HUES48 (cell line): Measurements from ENCODE around the gene SRPK2.
"Not testable (repeated sequence)": the region's sequence is repeated elsewhere in the genome, so short reads cannot be mapped to it uniquely, and the experiment has no call there.

Experiments
- H3K27ac ChIP-seq: one replicate; pipeline ENCODE4 v1.7.0; 2013; ENCODE audit warnings: low read depth, low read length, inconsistent platforms
- H3K27me3 ChIP-seq: 2 replicates; pipeline ENCODE4 v1.6.1; 2013; ENCODE audit warnings: mild to moderate bottlenecking, low read length; ENCODE audit not compliant: control insufficient read depth, insufficient read depth
- H3K36me3 ChIP-seq: 2 replicates; pipeline ENCODE4 v1.6.1; 2013; ENCODE audit warnings: low read length; ENCODE audit not compliant: control insufficient read depth, insufficient read depth
- H3K4me1 ChIP-seq: 2 replicates; pipeline ENCODE4 v1.6.1; 2013; ENCODE audit warnings: mild to moderate bottlenecking, low read length; ENCODE audit not compliant: control insufficient read depth, insufficient read depth
- H3K4me3 ChIP-seq: 2 replicates; pipeline ENCODE4 v1.5.1; 2013; ENCODE audit warnings: mild to moderate bottlenecking, low read depth, low read length
- H3K9ac ChIP-seq: 2 replicates; pipeline ENCODE4 v1.6.1; 2013; ENCODE audit warnings: mild to moderate bottlenecking, low read depth, low read length, moderate library complexity
- H3K9me3 ChIP-seq: 2 replicates; pipeline ENCODE4 v1.6.1; 2013; ENCODE audit warnings: low read length; ENCODE audit not compliant: control insufficient read depth, insufficient read depth

SRPK2 gene

DNA sequence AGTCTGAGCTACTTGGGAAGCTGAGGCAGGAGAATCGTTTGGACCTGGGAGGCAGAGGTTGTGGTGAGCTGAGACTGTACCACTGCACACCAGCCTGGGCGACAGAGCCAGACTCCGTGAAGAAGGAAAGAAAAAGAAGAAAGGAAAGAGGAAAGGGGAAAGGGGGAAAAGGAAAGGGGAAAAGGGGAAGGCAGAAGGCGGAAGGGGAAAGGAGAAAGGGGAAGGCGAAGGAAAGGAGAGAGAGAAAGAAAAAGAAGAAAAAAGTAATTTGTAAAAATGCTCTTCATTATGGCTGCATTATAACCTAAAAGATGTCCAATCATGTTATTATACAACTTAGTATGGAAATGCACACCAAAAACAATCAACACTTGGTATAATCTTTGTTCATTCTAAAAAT is 110.2 kb downstream of the SRPK2 start:
- H3K27me3 ChIP-seq = no peaks in the 10 kb centered on the region

DNA sequence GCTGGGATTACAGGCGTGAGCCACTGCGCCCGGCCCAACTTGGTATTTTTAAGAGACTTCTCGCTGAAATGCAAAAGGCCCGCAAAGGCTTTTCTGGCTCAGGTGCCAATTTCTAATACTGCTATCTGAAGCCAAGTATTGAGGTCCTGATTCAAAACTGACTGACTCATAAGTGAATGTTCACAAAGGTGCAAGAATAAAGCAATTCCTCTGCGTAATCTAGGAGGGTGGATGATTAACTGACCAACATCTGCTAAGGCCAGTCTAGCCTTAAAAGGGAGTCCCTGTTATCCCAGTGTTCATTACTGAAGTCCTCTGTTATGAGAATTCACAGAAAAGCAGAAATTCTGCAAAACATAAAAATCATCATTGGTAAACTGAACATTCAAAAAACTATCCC is 111.4 kb downstream of the SRPK2 start:
- Histone ChIP-seq H3K4me1 (peaks cover 10% of the 10 kb centered on the region), H3K9me3 (no peaks in the 10 kb centered on the region), H3K36me3 (no peaks in the 10 kb centered on the region), H3K27me3 (no peaks in the 10 kb centered on the region), H3K4me3 (no peak overlapping the region), H3K9ac (no peak overlapping the region), H3K27ac (no peak overlapping the region)

More for the DNA sequence above, 110.2 kb downstream of the SRPK2 start:
- Histone ChIP-seq H3K4me3 (no peak overlapping the region), H3K4me1 (peaks cover 10% of the 10 kb centered on the region), H3K36me3 (no peaks in the 10 kb centered on the region), H3K9ac (no peak overlapping the region), H3K9me3 (no peaks in the 10 kb centered on the region), H3K27ac (no peak overlapping the region)

DNA sequence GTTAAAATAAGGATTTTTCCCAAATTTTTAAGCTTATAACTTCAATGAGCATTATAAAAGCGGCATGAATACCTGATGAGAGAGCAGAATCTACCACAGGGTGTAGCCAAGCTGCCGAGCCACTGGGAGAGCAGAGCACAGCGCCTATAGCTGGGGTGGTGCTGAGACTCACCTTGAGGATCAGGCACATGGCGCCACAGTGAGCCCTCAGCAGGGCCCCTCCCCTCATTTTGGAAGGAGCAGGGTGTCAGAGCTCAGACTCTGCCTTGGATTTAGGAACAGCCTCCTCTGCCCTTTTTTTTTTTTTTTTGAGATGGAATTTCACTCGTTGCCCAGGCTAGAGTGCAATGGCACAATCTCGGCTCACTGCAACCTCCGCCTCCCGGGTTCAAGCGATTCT is 118.6 kb downstream of the SRPK2 start:
- Histone ChIP-seq H3K4me1 (peaks cover 18% of the 10 kb centered on the region), H3K27ac (no peak overlapping the region), H3K27me3 (no peaks in the 10 kb centered on the region), H3K36me3 (no peaks in the 10 kb centered on the region), H3K9me3 (no peaks in the 10 kb centered on the region), H3K9ac (no peak overlapping the region), H3K4me3 (no peak overlapping the region)

DNA sequence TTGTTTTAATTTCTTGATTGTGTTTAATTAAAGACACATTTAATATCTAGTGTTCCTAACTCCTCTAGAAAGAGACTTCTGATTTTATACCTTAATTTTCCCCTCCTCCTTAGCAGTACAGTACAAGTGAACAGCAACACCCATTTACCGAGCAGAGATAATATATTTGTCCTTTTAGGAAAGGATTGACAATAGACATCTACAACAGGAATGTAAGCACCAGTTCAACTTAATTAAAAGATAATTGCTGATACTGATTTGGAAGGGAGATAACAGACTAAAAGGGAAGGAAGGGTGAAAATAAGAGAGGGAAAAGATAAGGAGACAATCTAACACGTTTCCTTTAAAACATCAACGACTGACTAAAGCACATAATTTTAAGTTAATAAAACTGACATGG is 119.3 kb downstream of the SRPK2 start:
- H3K27ac ChIP-seq = peak overlapping the region; percentile 11
- no peaks in the 10 kb centered on the region for H3K27me3 ChIP-seq
- no peak overlapping the region for H3K4me3 ChIP-seq
- no peak overlapping the region for H3K9ac ChIP-seq
- no peaks in the 10 kb centered on the region for H3K9me3 ChIP-seq
- no peaks in the 10 kb centered on the region for H3K36me3 ChIP-seq
- peaks cover 18% of the 10 kb centered on the region for H3K4me1 ChIP-seq

DNA sequence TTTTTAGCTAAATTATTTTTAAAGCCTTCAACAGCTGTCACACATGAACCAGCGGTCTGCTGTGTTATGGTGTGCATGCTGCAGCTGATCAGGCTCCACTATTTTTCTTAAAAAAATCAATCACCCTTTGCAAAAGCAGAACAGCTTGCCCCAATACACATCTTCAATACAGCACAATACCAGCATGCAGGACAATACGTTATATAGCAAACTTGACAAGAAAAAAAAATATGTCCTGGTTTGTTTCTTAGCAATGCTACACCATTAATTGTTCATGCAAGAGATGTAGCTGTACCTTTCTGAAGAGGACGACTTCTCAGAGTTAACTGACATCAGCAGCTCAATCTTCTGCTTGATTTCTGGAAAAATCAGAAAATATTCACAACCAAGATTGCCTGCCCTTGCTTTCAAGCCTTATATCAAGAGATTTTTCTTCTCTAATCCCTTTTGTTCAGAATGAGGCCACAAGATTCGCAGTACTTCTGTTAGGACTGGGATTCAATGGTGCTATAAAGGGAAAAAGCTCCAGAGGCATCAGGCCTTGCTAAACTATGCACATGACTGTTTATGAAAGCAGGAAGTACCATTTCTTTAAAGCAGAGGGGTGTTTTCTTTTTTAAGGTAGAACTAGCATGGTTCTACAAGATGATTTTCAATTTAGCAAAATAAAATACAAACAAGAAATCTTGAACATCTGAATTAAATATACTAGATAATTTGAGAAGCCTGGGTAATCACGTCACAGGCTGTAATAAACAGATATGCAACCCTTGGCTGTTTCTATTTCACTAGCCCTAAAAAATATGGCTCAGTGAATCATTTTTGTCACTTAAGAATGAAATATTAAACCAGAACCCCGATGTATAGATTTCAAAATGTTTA is 120.0 kb downstream of the SRPK2 start:
- Histone ChIP-seq H3K4me1 (peaks cover 18% of the 10 kb centered on the region), H3K36me3 (no peaks in the 10 kb centered on the region), H3K27ac (peak overlapping the region; percentile 11), H3K9me3 (no peaks in the 10 kb centered on the region), H3K4me3 (no peak overlapping the region; the same call in 1 of the 2 replicates), H3K27me3 (no peaks in the 10 kb centered on the region), H3K9ac (no peak overlapping the region)

DNA sequence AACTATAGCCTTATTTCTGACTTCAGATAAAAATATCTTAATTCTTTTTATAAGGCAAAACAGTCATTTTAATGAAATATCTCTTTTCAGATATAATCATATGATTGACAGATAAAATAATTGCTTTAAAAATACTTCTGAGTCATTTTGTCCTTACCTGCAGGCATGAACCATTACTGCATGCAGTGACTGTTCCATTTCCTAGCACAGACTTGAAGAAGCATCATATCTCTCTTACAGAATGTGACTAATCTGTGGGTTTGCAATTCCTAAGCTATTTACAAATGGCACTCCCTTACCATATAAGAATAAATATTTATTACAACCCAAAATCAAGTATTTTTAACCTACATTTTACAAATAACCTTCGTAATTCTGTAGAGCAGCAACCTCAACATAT is 120.7 kb downstream of the SRPK2 start:
- Histone ChIP-seq H3K4me1 (peaks cover 18% of the 10 kb centered on the region), H3K4me3 (no peak overlapping the region), H3K9me3 (no peaks in the 10 kb centered on the region), H3K27me3 (no peaks in the 10 kb centered on the region), H3K36me3 (no peaks in the 10 kb centered on the region), H3K9ac (no peak overlapping the region), H3K27ac (peak overlapping the region; percentile 11)

DNA sequence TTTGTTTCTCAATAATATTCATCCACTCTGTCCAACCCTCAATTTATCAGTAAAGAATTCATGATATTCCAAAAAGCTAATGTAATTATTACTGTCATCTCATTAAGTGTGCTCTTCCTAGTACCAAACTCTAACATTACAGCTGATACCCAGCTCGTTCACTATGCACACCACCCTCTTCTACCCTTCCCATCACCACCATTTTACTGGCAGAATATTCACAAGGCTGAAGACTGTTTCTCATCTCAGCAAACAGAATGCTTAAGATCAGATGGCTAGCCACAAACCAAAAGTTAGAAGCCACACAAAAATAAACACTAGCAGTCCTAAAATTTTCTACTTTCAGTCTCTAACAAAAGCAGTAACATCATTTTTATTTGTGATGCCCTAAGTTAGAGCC is 121.5 kb downstream of the SRPK2 start:
- Histone ChIP-seq H3K4me3 (no peak overlapping the region), H3K9ac (no peak overlapping the region), H3K36me3 (no peaks in the 10 kb centered on the region), H3K4me1 (peaks cover 18% of the 10 kb centered on the region), H3K27me3 (no peaks in the 10 kb centered on the region), H3K9me3 (no peaks in the 10 kb centered on the region), H3K27ac (no peak overlapping the region)

DNA sequence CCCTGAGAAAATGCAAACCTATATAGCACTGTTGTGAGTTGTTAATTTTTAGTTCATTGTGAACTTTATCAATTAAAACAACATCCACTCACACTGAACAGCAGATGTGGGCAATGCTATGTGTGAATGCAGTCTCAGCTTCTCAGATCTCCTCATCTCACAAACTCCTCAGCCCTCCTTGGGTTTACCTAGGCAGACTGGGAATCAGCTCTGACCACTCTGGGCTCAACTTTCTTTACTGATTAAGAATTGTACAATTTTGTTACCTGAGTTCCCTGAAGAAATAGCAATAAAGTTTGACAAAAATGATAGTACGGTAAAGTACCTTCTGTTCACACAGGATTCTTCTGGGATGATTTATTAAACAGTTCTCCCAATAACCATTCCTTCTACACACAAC is 124.0 kb downstream of the SRPK2 start:
- H3K36me3 ChIP-seq = no peaks in the 10 kb centered on the region

DNA sequence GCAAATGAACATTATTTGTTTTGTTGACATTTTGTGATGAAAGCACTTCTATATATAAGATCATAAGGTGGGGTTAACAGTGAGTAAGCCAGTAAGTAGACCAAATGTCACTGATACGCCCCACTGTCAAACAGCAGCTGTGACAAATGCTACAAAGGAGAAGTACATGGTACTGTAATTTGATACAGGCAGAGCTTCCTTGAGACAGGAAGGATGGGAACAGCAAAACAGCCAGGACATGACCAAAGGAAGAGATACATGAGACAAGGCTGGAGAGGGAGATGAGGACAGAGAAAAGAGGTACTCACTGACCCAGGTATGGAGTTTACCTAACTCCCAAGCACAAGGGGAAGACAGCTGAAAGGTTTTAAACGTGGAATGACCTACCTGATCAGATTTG is 127.0 kb downstream of the SRPK2 start:
- no peak overlapping the region for H3K9ac ChIP-seq
- no peaks in the 10 kb centered on the region for H3K36me3 ChIP-seq
- H3K27me3 ChIP-seq = no peaks in the 10 kb centered on the region
- H3K9me3 ChIP-seq = no peaks in the 10 kb centered on the region
- peaks cover 18% of the 10 kb centered on the region for H3K4me1 ChIP-seq
- no peak overlapping the region for H3K27ac ChIP-seq
- H3K4me3 ChIP-seq = no peak overlapping the region

More for the DNA sequence above, 124.0 kb downstream of the SRPK2 start:
- Histone ChIP-seq H3K9me3 (no peaks in the 10 kb centered on the region), H3K4me1 (peaks cover 18% of the 10 kb centered on the region), H3K4me3 (no peak overlapping the region), H3K27ac (no peak overlapping the region), H3K27me3 (no peaks in the 10 kb centered on the region), H3K9ac (no peak overlapping the region)

DNA sequence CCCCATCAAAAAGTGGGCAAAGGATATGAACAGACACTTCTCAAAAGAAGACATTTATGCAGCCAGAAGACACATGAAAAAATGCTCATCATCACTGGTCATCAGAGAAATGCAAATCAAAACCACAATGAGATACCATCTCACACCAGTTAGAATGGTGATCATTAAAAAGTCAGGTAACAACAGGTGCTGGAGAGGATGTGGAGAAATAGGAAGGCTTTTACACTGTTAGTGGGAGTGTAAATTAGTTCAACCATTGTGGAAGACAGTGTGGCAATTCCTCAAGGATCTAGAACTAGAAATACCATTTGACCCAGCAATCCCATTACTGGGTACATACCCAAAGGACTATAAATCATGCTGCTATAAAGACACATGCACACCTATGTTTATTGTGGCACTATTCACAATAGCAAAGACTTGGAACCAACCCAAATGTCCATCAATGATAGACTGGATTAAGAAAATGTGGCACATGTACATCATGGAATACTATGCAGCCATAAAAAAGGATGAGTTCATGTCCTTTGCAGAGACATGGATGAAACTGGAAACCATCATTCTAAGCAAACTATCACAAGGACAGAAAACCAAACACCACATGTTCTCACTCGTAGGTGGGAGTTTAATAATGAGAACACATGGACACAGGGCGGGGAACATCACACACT is 128.4 kb downstream of the SRPK2 start:
- H3K4me3 ChIP-seq, H3K27ac ChIP-seq, H3K27me3 ChIP-seq: not testable (repeated sequence)

DNA sequence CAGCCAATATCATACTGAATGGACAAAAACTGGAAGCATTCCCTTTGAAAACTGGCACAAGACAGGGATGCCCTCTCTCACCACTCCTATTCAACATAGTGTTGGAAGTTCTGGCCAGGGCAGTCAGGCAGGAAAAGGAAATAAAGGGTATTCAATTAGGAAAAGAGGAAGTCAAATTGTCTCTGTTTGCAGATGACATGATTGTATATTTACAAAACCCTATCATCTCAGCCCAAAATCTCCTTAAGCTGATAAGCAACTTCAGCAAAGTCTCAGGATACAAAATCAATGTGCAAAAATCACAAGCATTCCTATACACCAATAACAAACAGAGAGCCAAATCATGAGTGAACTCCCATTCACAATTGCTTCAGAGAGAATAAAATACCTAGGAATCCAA is 129.8 kb downstream of the SRPK2 start:
- H3K9me3 ChIP-seq, H3K27me3 ChIP-seq, H3K36me3 ChIP-seq, H3K27ac ChIP-seq, H3K9ac ChIP-seq, H3K4me3 ChIP-seq: not testable (repeated sequence)
- peaks cover 34% of the 10 kb centered on the region for H3K4me1 ChIP-seq

More for the DNA sequence above, 128.4 kb downstream of the SRPK2 start:
- not testable (repeated sequence) for H3K9me3 ChIP-seq, H3K36me3 ChIP-seq, H3K9ac ChIP-seq
- H3K4me1 ChIP-seq = peaks cover 26% of the 10 kb centered on the region
